GM12878 (cell line): ENCODE data around the gene ADAMTS14. TPM values are rescaled to one million over a fixed set of nuclear protein-coding genes. Genes with fewer than 3 reads are reported as not detected.

Experiments used
- ATAC-seq: fragments of 200-7000 bp; cut with Tn5 transposase; 3 replicates; pipeline ENCODE4 v1.9.1; 2020; ENCODE audit warnings: mild to moderate bottlenecking, moderate library complexity
- BruUV-seq: library from RNA; stranded (reverse); fragments of 400-500 nt; replicated peaks from 2 replicates; lab custom pipeline; 2021; lab: Mats Ljungman, UMichigan
- CTCF ChIA-PET: fragments of 300-600 bp; sonication (Branson Sonifier 250); formaldehyde crosslinking; extraction: SDS; loops from one replicate; lab custom pipeline; 2021; ENCODE audit warnings: inconsistent platforms; lab: Yijun Ruan, JAX
- POLR2A ChIA-PET: fragments of 350-600 bp; formaldehyde crosslinking; extraction: SDS; loops from one replicate; lab custom pipeline; 2021; ENCODE audit warnings: inconsistent platforms; lab: Charles Lee
- RAD21 ChIA-PET: fragments of 300-600 bp; sonication (Branson Sonifier 250); formaldehyde crosslinking; loops from one replicate; lab custom pipeline; 2023; ENCODE audit warnings: antibody characterized with exemption; ENCODE audit not compliant: unreplicated experiment; lab: Charles Lee
- SMC1A ChIA-PET: fragments of 300-600 bp; sonication (Branson Sonifier 250); formaldehyde crosslinking; loops from one replicate; lab custom pipeline; 2023; ENCODE audit not compliant: unreplicated experiment, uncharacterized antibody; lab: Charles Lee
- DNase-seq: peaks from one replicate; pipeline ENCODE4 v3.0.0-alpha.2; 2011; ENCODE audit warnings: low read depth, low spot score
- FAIRE-seq: peaks from 3 replicates; lab custom pipeline; 2011; peaks lifted over from hg19 to GRCh38; lab: Jason Lieb, UNC
- H2AFZ ChIP-seq: 2 replicates; pipeline ENCODE4 v1.6.0; 2011; ENCODE audit warnings: low read depth, low read length, control low read depth; ENCODE audit not compliant: control insufficient read depth
- H3K27ac ChIP-seq: 2 replicates; pipeline ENCODE4 v1.5.1; 2011; ENCODE audit warnings: control low read depth; ENCODE audit not compliant: control insufficient read depth, insufficient read depth
- H3K27me3 ChIP-seq, 2 experiments: replicated peaks in 1 of 2; 2 replicates each; pipeline versions ENCODE4 v1.6.0 to v1.6.1; 2011; ENCODE audit warnings: low read length in 1 of 2; ENCODE audit not compliant: control insufficient read depth in 2 of 2, insufficient read depth in 2 of 2
- H3K36me3 ChIP-seq, 2 experiments: 2 replicates each; pipeline ENCODE4 v1.5.1; 2011; ENCODE audit warnings: low read length in 1 of 2; ENCODE audit not compliant: control insufficient read depth in 2 of 2, insufficient read depth in 2 of 2
- H3K4me1 ChIP-seq: 2 replicates; pipeline ENCODE4 v1.6.1; 2011; ENCODE audit warnings: mild to moderate bottlenecking, low read length, moderate library complexity, mixed read lengths; ENCODE audit not compliant: control insufficient read depth, insufficient read depth
- H3K4me2 ChIP-seq: 2 replicates; pipeline ENCODE4 v1.6.0; 2011; ENCODE audit warnings: control low read depth; ENCODE audit not compliant: control insufficient read depth, insufficient read depth
- H3K4me3 ChIP-seq: fragments of 200-600 bp; sonication (generic); 2 replicates; pipeline ENCODE4 v1.5.1; 2016
- H3K79me2 ChIP-seq: 2 replicates; pipeline ENCODE4 v1.6.0; 2011; ENCODE audit warnings: low read length; ENCODE audit not compliant: control insufficient read depth, insufficient read depth
- H3K9ac ChIP-seq: 2 replicates; pipeline ENCODE4 v1.8.0; 2011; ENCODE audit warnings: low read length, control low read depth, mixed read lengths; ENCODE audit not compliant: control insufficient read depth, insufficient read depth
- H3K9me3 ChIP-seq: replicated peaks from 3 replicates; pipeline ENCODE4 v1.5.1; 2011; ENCODE audit warnings: mild to moderate bottlenecking, low read length; ENCODE audit not compliant: control insufficient read depth, insufficient read depth
- H4K20me1 ChIP-seq: 2 replicates; pipeline ENCODE4 v1.6.0; 2011; ENCODE audit not compliant: control insufficient read depth, insufficient read depth
- BRCA1 ChIP-seq: IDR thresholded peaks from 2 replicates; pipeline ENCODE4 v1.6.1; 2011; ENCODE audit warnings: low read depth, low read length, improper control_type of control experiment
- CHD1 ChIP-seq: IDR thresholded peaks from 2 replicates; pipeline ENCODE4 v1.6.1; 2012; ENCODE audit warnings: low read depth, low read length, improper control_type of control experiment
- CREB1 ChIP-seq: IDR thresholded peaks from 2 replicates; pipeline ENCODE4 v1.6.1; 2012; ENCODE audit warnings: low read depth, mild to moderate bottlenecking, inconsistent platforms
- FOXM1 ChIP-seq: IDR thresholded peaks from 2 replicates; pipeline ENCODE4 v1.6.1; 2012; ENCODE audit warnings: low read depth, mild to moderate bottlenecking, inconsistent platforms, low read length, moderate library complexity
- LARP7 ChIP-seq: fragments of 450-650 bp; IDR thresholded peaks from 2 replicates; pipeline ENCODE4 v1.6.1; 2017; ENCODE audit warnings: mild to moderate bottlenecking
- MEF2A ChIP-seq: IDR thresholded peaks from 2 replicates; pipeline ENCODE4 v1.6.1; 2011; ENCODE audit warnings: low read depth, mild to moderate bottlenecking, low read length, moderate library complexity; ENCODE audit not compliant: insufficient read depth
- RFX5 ChIP-seq: IDR thresholded peaks from 2 replicates; pipeline ENCODE4 v1.6.1; 2011; ENCODE audit warnings: low read depth, low read length, improper control_type of control experiment
- SMARCA5 ChIP-seq: fragments of 450-650 bp; IDR thresholded peaks from 2 replicates; pipeline ENCODE4 v1.6.1; 2017; ENCODE audit warnings: mild to moderate bottlenecking
- TAF1 ChIP-seq: IDR thresholded peaks from 2 replicates; pipeline ENCODE4 v1.6.1; 2011; ENCODE audit warnings: mild to moderate bottlenecking, low read depth, low read length, borderline replicate concordance
- WGBS: methylation state at CpG from one replicate; pipeline ENCODE4 v1.1.6; 2016; ENCODE audit warnings: low lambda C conversion rate; ENCODE audit not compliant: insufficient replicate concordance, insufficient coverage; ENCODE audit errors: missing lambda C conversion rate; 5-methylcytosine and 5-hydroxymethylcytosine counted together
- in situ Hi-C: fragments of 300-500 bp; cut with MboI; formaldehyde crosslinking; loops from 9 replicates; pipeline ENCODE4 v1.14.3; 2018; ENCODE audit warnings: mixed read lengths
- intact Hi-C: fragments of 100-400 bp; cut with micrococcal nuclease; formaldehyde crosslinking; loops from one replicate; pipeline ENCODE4 v1.14.2; 2022; ENCODE audit not compliant: unreplicated experiment
- polyA plus RNA-seq, 11 experiments: library from polyadenylated mRNA; depleted of rRNA in 4 of 11; unstranded in 6 of 11; stranded (reverse) in 5 of 11; fragments of >200 nt; fragmentation: Nextera tagmentation in 4 of 11; fragmentation: Illumina TruSeq in 1 of 11; extraction: Ambion mirVana in 4 of 11; extraction: Trizol in 1 of 11; gene quantifications; 1 replicate in 1 of 11; 2 replicates in 10 of 11; pipeline versions ENCODE4 v1.2.1 to v1.2.3, GENCODE V29; 2011 to 2016; ENCODE audit warnings: inconsistent platforms in 2 of 11, missing spikeins in 2 of 11, low read depth in 1 of 11
- total RNA-seq, 4 experiments: library from RNA; depleted of rRNA in 3 of 4; stranded (reverse); fragments of >200 nt in 3 of 4; fragmentation: Illumina TruSeq in 1 of 4; extraction: Trizol in 1 of 4; gene quantifications; 2 replicates each; pipeline versions ENCODE4 v1.2.1 to v1.2.3, GENCODE V29; 2013 to 2021
- TF ChIP-seq, protein P1 (sequence below): IDR thresholded peaks from 2 replicates; pipeline ENCODE4 v1.6.1; 2012; ENCODE audit warnings: low read length, inconsistent platforms
- TF ChIP-seq, protein P2 (sequence below): IDR thresholded peaks from 2 replicates; pipeline ENCODE4 v1.6.1; 2012; ENCODE audit warnings: low read depth, low read length, improper control_type of control experiment
- TF ChIP-seq, protein P3 (sequence below): fragments of 450-650 bp; formaldehyde crosslinking; IDR thresholded peaks from 2 replicates; pipeline ENCODE4 v1.5.0; 2022; ENCODE audit warnings: mild to moderate bottlenecking, missing genetic modification characterization
- TF ChIP-seq, protein P4 (sequence below): fragments of 450-650 bp; IDR thresholded peaks from 2 replicates; pipeline ENCODE4 v1.6.1; 2017; ENCODE audit warnings: mild to moderate bottlenecking, moderate library complexity
- TF ChIP-seq, protein P5 (sequence below): fragments of 450-650 bp; IDR thresholded peaks from 2 replicates; pipeline ENCODE4 v1.6.1; 2016; ENCODE audit warnings: mild to moderate bottlenecking

ADAMTS14 gene
- total and polyA plus RNA-seq, 10 of the 15 experiments (the other 5 are each of a cell fraction or from before 2014, with no cell fraction given): 0.03 to 0.05 TPM; not detected in 8

DNA sequence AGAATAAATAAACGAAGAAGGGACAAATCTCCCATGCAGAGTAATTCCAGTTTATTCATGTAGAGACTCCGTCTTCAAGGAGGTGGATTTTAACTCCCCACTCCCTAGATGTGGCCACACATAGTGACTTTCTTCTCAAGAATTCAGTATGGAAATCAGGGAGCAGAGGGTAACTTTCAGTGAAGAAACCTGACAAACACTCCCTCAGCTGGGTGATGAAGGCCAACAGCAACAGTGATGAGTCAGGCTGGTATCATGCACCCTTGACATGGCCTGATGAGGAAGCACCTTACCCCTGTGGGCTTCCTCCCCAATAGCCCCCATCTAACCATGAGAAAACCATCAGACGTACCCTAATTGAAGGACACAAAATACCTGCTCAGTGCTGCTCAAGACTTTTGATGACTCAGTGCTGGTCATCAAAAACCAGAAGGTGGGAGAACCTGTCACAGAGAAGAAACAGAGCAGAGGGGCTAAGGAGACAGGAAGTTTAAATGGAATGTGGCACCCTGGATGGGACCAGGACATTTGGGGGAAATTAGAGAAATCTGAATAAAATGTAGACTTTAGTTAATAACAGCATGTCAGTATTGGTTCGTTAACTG is 50.6 kb downstream of the ADAMTS14 start:
- ChIA-PET POLR2A (no interaction called here), RAD21 (no interaction called here), CTCF (no interaction called here), SMC1A (no interaction called here)
- intact Hi-C loops: no loop called here
- Histone ChIP-seq H3K9me3 (no peaks in the 10 kb centered on the region), H3K9ac (no peak overlapping the region), H2AFZ (no peak overlapping the region), H3K27ac (no peak overlapping the region), H3K4me1 (no peaks in the 10 kb centered on the region), H4K20me1 (no peaks in the 10 kb centered on the region), H3K4me2 (no peak overlapping the region), H3K4me3 (no peak overlapping the region), H3K36me3 (no peaks in the 10 kb centered on the region), H3K27me3 (no peaks in the 10 kb centered on the region; a peak in 1 of 4 replicates), H3K79me2 (no peaks in the 10 kb centered on the region)
- WGBS: 37% methylated on average over 4 of the region's 4 CpGs
- in situ Hi-C loops: no loop called here
- FAIRE-seq: no peak
- BruUV-seq: no TSS peak
- ATAC-seq: no peak
- DNase-seq: no peak
- TF ChIP-seq MEF2A (no peak), BRCA1 (no peak), CHD1 (no peak), LARP7 (no peak), FOXM1 (no peak), CREB1 (no peak), SMARCA5 (no peak), RFX5 (no peak), TAF1 (no peak)
- TF ChIP-seq, protein P1, sequence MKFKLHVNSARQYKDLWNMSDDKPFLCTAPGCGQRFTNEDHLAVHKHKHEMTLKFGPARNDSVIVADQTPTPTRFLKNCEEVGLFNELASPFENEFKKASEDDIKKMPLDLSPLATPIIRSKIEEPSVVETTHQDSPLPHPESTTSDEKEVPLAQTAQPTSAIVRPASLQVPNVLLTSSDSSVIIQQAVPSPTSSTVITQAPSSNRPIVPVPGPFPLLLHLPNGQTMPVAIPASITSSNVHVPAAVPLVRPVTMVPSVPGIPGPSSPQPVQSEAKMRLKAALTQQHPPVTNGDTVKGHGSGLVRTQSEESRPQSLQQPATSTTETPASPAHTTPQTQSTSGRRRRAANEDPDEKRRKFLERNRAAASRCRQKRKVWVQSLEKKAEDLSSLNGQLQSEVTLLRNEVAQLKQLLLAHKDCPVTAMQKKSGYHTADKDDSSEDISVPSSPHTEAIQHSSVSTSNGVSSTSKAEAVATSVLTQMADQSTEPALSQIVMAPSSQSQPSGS: no peak
- TF ChIP-seq, protein P2, sequence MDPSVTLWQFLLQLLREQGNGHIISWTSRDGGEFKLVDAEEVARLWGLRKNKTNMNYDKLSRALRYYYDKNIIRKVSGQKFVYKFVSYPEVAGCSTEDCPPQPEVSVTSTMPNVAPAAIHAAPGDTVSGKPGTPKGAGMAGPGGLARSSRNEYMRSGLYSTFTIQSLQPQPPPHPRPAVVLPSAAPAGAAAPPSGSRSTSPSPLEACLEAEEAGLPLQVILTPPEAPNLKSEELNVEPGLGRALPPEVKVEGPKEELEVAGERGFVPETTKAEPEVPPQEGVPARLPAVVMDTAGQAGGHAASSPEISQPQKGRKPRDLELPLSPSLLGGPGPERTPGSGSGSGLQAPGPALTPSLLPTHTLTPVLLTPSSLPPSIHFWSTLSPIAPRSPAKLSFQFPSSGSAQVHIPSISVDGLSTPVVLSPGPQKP: no peak
- TF ChIP-seq, protein P3, sequence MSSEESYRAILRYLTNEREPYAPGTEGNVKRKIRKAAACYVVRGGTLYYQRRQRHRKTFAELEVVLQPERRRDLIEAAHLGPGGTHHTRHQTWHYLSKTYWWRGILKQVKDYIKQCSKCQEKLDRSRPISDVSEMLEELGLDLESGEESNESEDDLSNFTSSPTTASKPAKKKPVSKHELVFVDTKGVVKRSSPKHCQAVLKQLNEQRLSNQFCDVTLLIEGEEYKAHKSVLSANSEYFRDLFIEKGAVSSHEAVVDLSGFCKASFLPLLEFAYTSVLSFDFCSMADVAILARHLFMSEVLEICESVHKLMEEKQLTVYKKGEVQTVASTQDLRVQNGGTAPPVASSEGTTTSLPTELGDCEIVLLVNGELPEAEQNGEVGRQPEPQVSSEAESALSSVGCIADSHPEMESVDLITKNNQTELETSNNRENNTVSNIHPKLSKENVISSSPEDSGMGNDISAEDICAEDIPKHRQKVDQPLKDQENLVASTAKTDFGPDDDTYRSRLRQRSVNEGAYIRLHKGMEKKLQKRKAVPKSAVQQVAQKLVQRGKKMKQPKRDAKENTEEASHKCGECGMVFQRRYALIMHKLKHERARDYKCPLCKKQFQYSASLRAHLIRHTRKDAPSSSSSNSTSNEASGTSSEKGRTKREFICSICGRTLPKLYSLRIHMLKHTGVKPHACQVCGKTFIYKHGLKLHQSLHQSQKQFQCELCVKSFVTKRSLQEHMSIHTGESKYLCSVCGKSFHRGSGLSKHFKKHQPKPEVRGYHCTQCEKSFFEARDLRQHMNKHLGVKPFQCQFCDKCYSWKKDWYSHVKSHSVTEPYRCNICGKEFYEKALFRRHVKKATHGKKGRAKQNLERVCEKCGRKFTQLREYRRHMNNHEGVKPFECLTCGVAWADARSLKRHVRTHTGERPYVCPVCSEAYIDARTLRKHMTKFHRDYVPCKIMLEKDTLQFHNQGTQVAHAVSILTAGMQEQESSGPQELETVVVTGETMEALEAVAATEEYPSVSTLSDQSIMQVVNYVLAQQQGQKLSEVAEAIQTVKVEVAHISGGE: no peak
- TF ChIP-seq, protein P4, sequence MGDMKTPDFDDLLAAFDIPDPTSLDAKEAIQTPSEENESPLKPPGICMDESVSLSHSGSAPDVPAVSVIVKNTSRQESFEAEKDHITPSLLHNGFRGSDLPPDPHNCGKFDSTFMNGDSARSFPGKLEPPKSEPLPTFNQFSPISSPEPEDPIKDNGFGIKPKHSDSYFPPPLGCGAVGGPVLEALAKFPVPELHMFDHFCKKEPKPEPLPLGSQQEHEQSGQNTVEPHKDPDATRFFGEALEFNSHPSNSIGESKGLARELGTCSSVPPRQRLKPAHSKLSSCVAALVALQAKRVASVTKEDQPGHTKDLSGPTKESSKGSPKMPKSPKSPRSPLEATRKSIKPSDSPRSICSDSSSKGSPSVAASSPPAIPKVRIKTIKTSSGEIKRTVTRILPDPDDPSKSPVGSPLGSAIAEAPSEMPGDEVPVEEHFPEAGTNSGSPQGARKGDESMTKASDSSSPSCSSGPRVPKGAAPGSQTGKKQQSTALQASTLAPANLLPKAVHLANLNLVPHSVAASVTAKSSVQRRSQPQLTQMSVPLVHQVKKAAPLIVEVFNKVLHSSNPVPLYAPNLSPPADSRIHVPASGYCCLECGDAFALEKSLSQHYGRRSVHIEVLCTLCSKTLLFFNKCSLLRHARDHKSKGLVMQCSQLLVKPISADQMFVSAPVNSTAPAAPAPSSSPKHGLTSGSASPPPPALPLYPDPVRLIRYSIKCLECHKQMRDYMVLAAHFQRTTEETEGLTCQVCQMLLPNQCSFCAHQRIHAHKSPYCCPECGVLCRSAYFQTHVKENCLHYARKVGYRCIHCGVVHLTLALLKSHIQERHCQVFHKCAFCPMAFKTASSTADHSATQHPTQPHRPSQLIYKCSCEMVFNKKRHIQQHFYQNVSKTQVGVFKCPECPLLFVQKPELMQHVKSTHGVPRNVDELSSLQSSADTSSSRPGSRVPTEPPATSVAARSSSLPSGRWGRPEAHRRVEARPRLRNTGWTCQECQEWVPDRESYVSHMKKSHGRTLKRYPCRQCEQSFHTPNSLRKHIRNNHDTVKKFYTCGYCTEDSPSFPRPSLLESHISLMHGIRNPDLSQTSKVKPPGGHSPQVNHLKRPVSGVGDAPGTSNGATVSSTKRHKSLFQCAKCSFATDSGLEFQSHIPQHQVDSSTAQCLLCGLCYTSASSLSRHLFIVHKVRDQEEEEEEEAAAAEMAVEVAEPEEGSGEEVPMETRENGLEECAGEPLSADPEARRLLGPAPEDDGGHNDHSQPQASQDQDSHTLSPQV: no peak
- TF ChIP-seq, protein P5, sequence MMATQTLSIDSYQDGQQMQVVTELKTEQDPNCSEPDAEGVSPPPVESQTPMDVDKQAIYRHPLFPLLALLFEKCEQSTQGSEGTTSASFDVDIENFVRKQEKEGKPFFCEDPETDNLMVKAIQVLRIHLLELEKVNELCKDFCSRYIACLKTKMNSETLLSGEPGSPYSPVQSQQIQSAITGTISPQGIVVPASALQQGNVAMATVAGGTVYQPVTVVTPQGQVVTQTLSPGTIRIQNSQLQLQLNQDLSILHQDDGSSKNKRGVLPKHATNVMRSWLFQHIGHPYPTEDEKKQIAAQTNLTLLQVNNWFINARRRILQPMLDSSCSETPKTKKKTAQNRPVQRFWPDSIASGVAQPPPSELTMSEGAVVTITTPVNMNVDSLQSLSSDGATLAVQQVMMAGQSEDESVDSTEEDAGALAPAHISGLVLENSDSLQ: no peak
